NCI-H2196 (cell line): Measurements from ENCODE around the gene ACSBG1.

ENCODE experiments used
- DNase-seq: peaks from one replicate; lab custom pipeline; 2025; ENCODE audit not compliant: unreplicated experiment; lab: John Stamatoyannopoulos, UW

Gene ACSBG1

DNA sequence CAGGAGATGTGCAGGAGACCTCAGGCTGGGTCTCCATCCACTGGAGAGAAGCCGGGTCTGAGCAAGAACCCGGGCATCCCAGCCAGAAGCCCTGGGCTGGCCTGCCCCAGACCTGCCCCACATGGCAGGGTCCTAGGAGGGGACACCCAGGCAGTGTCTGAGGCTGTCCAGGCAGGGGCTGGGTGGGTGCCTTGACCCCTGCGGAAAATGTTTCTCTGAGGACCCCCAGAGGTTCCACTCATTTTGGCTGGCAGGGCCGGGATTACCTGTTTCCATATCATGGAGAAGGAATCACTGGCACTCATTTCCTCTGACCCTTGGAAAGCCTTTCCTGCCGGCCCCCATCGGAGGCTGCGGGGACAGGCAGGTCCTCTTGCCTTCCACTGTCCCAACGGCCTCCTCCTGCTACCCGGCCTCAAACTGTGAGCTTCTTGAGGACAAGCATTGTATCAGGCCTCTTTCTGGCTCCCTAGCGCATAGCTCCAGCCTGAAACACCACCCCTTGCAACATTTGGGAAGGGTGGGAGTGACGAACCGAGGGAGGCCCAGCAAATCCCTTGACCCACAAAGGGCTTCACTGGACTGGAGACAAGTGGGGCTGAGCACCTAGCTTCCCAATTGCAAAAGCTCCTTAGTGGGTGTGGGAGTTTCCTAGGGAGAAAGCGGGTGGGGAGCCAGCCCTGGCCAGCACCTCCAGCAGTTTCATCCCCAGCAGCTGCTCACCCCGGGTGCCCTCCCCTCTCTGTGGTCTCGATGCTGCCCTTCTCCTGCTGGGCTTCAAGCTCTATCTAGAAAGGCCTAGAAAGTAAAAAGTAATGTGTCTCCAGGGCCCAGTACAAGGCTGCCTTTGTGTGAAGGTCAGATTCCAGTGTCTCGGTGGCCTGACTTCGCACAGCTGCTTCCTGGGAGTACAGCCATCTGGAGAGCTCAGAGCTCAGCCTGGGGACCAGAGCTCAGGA, 29.7 kb downstream of the ACSBG1 start:
- DNase-seq: no peak

DNA sequence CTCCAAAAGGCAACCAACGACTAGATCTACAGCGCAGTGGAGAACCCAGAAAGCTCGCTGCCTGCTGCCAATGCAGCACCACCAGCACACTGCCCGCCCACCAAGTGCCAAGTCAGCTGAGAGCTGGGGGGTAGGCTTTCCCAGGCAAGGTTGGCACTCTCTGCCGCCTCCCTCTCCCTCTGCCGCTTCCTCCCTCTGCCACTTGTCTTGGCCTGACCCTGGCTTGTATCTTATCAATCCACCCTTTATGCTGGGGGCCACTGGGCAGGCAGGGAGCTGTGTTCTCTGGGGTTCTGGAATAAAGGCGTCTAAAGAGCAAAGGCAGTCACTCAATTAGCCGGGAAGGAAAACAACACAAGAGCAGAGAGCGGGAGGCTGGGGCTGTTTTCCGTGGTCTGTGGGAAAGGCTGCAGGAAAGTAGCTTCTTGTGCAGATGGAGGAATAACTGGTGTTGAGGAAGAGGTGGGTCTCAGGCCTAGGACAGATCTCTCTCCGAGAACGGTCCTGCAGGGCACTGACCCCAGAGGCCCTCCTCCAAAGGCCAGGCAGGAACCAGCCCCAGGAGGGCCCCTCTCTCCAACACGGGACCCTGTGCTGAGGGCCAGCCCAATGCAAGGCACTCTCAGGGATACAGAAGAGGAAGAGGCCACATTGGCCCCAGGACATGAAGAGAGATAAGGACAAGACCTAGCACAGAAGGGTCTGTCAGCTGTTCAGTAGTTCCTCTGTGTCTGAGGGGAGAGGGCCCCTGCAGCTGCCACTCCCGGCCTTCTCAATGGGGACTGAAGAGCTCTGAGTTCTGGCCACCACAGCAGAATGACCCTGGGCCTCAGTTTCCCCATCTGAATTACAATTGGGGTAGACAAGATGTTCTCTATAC, 30.8 kb downstream of the ACSBG1 start:
- DNase-seq: no peak

DNA sequence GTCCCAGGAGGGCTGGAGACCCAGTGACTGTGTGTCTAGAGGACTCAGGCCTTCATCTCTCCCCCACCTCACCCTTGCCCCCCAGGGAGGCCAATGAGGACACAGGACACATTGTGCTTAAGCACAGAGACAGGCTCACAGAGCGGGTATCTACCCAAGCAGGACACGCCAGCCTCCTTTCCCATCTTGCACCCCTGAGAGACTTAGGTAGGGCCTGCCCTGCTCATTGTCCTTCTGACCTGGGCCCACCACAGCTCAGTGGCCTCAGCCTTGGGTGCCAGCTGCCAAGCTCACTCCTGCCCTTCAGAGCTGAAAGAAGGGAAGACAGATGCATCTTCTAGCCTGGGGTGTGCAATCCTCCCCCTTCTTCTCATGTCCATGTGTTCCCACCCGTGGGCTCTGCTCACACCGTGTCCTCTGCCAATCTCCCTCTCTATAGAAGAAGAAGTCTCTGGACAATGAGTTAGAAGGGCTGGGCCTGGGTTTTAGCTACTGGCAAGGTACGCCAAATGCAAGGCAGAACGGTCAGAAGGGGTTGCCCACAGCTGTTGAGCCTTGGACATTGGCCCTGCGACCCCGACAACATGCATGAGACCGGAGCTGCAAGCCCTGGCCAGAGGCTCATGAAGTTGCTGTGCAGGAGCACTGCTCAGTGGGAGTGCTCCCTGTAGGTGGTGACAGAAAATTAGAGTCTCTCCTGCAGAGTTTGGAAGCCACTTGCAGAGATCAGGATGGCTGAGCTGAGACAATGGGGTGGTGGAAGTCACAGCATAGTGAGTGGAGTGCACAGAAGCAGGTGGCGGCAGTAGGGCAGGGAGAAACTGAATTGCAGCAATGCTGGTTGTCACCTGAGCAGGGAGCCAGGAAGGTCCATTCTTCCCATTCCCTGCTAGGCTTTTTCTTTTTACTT, 32.8 kb downstream of the ACSBG1 start:
- DNase-seq: no peak

DNA sequence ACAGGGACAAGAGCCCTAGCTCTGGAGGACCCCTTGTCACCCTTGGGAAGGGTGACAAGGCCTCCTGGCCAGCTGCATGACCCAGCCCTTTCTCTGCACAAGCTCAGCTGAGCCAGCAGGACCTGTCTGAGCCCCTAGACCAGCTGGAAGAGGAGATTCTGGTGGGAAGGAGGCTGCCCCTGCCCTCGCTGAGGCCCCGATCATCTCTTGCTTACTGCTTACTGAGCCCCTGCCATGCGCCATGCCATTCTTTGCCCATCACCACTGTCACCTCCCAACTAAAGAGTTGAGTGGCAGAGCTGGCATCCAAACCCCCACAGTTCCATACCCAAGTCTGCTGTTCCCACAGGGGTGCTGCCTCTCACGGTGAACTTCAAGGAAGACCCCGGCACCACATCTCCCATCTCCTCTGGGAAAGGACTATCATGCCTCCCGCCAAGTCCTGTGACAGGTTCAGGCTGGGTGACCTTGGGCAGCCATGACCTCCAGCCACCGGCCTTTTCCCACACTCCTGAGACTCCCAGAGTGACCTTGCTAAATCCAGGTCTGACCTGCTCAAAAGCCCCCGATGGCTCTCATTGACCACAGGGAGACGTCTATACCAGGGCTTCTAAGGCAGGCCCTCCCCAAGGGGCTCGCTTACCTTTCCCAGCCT, 34.0 kb downstream of the ACSBG1 start:
- DNase-seq: no peak

DNA sequence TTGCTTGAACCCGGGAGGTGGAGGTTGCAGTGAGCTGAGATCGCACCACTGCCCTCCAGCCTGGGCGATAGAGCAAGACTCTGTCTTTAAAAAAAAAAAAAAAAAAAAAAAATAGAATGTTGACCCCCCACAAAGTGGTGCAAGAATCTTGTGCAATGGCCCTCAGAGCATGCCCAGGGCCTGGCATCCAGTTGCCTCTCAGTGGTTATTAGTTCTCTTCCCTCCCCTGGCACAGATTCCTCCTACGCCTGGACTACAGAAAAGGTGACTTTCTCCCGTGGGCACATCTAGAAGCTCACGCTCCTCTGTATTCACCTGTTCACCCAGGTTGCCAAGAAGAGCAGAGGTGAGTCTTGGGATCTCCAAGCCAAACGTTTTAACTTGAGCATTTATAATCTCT, 36.7 kb downstream of the ACSBG1 start:
- DNase-seq: no peak

DNA sequence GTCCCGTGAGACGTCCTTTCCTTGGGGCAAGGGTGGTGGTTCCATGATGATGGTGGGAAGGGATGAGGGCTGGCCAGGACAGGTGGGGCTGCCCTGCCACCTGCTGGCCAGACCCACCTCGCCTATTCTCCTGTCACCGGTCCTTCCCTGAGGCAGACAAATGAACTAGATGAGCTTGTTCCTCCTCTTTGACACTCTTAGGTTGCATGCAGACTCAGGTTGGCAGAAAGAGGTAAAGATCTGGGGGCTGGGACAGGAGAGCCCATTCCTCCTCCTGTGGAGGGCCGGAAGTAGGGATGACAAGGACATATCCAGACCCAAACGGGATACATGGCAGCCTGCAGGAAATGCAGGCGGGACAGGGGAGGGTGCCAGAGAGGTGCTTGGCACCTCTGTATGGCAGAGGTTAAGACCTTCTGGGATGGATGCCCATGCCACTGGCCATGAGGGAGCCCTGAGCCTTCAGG, 38.6 kb downstream of the ACSBG1 start:
- peak; percentile 3 for DNase-seq

DNA sequence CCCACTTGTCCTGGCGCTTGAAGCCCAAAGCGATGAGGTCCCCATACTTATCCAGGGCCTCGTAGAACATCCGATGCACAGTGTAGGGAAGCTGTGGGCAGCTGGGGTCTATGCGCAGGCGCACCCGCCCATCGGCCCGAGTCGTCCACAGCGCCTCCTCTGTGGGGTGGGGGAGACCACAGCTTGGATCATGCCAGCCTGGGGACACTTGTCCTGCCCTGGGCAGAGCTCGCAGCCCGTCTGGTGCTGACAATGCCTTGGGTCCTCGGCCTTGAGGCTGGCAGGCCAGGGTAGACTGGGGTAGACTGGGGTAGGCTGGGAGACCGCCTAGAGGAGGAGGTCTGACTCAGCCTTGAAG, 39.8 kb downstream of the ACSBG1 start:
- no peak for DNase-seq

DNA sequence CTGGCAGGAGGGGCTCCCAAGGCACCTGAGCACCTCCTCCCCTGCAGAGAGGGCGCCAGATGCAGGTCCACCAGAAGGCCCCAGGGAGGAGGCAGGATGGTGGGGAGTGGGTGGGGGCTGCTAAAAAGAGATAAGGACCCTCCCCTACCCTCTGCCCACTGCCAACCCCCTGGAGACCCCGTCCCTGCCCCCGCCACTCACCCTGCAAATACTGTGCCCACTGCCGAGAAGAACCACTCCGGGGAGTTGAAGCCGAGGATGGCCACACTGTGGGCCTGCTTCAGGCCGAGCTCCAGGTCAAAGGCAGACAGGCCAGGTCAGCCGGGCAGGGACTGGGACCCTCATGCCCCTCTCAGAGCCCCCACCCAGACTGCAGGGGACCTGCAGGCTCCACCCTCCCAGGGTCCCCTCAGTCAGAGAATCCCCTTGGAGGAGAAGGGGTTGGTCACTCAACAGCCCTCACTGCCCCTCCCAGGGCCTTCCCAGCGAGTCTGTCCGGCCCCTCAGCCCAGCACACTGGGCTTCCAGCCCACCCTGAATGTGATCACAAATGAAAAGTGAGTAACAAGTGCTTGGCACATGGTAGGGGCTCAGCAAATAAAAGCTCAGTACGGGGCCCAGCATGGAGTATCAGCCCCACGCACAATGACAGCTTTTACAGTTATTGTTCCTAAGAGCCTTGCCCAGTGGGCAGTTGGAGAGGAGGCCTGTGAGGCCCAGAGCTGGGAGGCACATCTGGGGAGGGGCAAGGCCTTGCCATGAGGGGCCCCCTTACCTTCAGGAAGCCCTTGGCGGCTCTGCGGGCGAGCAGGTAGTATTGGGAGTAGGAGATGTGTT, 40.4 kb downstream of the ACSBG1 start:
- DNase-seq: no peak

DNA sequence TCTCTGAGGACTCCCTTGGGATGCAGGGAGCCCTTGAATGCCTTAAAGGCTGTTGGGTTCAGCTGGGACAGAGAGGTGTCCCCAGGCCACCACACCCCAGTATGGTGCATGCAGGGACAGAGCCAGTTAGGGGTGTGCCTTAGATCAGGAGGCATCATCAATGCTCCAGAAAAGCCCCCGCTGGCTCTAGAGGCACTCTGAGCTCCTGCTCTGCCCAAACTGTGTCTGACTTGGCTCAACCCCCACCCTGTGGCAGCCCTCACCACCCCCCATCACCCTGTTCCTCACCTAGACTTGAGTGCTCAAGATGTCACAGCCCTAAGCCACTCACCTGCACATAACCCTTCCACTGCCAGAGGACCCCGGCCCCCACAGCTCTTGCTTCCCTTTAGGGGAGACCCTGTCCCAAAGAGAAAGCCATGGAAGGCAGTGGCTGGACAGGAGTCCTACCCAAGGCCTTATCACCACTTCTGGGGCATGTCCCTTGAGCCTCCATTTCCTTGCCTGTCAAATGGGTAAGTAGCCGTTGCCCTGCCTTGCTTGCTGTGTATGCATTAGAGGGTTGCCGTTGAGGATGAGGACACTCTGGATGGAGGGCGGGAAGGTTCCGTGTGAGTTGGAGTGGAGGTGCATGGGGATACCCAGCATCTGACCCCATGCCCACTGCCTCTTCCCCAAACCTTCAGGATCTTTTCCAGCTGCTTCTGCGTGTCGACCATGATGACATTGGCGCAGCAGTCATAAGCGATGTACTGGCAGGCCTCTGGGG, 41.4 kb downstream of the ACSBG1 start:
- no peak for DNase-seq

DNA sequence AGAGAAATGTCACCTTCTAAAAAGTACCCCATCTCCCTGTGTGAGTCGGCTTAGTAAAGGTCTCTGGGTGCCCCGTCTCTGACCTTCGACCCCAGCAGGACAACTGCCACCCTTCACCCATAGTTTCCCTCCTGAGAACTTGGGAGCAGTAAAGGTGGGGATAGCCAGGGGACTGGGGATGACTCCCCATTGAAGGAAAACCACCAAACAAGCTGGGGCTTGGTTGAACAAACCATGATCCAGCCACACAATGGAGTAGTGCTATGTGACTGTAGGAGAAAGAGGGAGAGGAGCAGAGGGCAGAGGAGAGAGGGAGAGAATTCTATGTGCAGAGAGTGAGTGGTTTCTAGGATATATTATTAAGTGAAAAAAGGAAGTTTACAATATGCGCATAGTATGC, 51.5 kb downstream of the ACSBG1 start:
- no peak for DNase-seq

DNA sequence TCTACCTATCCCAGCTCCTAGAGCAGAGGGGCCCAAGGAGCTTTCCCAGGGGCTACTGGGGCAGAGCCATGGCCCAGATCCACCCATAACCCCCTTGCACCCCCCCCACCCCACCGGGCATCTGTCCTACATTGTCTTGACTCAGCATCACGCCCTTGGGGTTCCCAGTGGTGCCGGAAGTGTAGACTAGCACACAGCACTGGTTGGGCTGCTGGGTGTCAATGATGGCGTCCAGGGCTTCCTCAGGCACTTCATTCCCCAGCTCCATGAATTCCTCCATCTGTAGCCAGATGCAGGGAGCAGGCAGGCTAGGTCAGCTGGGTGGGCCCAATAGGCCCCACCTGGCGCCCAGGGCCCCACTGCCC, 52.0 kb downstream of the ACSBG1 start:
- DNase-seq: no peak

DNA sequence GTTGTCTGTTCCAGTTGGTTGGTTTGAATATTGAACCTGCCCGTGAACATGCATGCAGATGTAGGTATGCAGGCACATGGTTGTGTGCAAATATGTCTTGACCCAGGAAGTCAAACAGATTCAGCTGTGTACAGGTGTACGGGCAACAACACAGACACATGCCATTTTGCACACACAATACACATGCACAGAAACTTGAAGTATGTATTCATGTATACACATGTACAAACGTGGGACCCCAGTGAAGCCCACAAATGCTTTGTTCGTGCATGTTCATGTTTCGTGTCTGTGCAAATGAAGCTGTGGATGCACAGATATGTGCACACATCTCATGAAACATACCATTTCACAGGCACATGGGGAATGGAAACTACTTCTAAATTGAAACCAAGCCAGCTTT, 54.5 kb downstream of the ACSBG1 start:
- DNase-seq: no peak

DNA sequence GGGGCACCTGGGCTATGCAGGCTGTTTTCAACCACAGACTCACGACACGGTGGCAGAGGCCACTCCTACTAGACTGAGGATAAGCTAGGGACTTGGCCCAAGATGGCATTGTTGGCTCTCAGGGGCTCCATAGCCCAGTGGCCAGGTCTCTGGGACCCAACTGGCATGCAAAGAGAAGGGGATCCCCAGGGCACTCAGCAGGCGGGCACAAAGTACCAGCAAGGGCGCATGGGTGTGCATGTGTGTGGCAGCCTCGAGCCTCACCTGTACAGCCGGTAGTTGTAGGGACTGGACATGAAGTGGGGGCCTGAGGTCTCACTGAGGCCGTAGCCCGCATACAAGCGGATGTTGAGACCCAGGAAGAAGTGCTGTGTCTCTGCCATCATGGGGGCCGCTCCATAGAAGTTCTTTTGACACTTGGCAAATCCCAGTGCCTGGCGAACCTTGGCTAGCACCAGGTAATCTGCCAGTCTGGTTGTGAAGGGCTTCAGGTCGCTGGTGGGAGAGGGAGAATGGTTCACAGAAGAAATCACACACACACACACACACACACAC, 55.0 kb downstream of the ACSBG1 start:
- DNase-seq: no peak

DNA sequence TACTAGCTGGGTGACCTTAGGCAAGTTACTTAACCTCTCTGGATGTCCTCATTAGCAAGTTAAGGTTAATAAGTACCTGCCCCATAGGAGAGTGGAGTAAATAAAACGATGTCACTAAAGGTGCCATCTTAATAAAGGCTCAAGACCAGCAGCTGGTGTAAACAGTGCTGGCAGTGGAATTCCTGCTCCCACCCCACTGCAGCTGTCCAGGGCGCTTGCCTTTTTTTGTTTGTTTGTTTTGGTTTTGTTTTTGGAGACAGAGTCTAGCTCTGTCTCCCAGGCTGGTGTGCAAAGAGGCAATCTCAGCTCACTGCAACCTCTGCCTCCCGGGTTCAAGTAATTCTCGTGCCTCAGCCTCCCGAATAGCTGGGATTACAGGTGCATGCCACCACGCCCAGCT, 56.3 kb downstream of the ACSBG1 start:
- no peak for DNase-seq

DNA sequence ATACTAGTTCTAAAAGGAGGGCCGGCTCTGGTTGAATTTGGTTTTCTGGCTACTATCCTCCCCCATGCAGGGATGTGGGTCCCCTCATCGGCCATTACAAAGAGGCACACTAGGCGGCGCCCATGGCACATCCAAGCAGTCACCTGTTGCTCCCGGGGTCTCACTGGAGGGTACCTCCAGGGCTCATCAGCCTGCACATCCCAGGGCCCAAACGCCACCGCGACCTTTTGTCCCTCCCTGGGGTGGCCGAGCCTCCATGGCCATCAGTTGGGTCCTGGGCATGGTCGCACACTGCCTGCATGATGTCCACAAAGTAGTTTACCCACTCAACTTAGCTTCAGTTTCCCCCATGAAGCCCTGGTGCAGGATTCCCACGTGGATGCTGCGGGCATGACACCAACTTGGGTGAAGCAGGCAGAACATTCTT, 56.9 kb downstream of the ACSBG1 start:
- DNase-seq: no peak

DNA sequence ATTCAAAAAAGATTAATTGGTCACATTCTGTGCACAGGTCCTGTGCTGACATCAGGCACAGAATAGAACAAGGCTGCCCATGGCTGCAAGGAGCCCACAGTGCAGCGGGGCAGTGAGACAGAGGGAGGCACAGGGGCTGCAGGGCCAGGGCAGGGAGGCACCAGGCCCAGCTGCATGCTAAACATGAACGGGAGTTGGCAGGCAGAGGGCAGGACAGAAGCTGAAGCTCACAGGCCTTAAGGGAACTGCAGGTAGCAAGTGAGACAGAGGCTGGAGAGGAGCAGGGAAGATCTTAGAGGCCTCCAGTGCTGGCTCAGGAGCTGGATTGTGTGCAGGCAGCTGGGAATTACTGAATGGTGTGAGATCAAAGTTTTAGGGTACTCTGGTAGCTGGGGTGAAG, 59.0 kb downstream of the ACSBG1 start:
- DNase-seq: no peak

DNA sequence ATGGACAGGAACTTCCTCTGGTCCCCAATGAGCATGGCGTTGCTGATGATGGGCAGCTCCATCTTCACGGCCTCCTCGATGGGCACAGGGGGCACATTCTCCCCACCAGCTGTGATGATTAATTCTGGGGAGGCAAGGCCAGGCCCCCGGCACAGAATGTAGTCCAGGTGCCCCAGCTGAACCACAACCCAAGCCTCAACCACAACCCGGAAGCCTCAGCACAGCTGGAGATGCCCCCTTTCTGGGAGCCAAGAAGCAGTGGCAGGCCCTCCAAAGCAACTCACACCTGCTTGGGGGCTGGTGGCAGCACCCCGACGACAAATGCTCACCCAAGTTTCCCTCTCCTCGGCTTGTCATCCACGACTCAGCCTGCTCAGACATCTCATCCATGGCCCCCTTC, 60.0 kb downstream of the ACSBG1 start:
- DNase-seq: no peak

DNA sequence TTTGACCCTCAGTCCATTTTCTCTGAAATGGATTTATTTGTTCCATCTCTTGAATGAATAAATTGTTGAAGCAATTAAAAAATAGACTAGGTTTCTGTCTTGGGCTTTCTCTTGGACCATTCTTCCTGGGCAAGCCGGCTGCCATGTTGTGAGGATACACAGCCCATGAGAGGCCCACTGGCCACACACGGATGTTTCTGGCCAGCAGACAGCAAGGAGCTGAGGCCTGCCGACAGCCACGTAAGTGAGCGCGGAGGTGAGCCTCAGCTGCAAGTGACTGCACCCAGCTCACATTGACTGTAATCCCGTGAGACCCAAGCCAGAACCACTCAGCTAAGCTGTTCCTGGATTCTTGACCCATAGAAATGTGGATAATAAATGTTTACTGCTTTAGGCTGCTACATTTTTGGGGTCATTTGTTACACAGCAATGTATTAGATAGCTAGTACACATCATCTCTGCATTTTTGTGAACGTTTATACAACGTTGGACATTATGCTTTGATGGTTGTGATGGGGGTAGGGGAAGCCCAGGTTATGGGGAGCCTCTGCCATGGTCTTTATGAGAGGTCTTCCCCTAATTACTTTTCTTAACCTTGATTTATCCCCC, 62.4 kb downstream of the ACSBG1 start:
- DNase-seq: no peak
